ENCODE data around the gene DPEP3. TPM values are rescaled to one million over a fixed set of nuclear protein-coding genes. Genes with fewer than 3 reads are reported as not detected.

The DPEP3 gene
- total RNA-seq, 2 donors from 2014 or later: not detected

- Histone ChIP-seq H3K27ac (peak overlapping the region; percentile 91), H3K36me3 (no peaks in the 10 kb centered on the region), H3K4me3 (peak overlapping the region; percentile 83), H3K27me3 (no peaks in the 10 kb centered on the region), H3K9ac (ENCODE audit: low read depth in 2 of 2, low read length in 2 of 2) (peak overlapping the region; percentile 85 to 89), H3K4me1 (peaks cover 6% of the 10 kb centered on the region), H3K9me3 (no peaks in the 10 kb centered on the region)
- no peak for DNase-seq
- intact Hi-C loops (cut with DNase I): no loop called here
- TF ChIP-seq CTCF (IDR thresholded peaks at IDR 0.05): no peak
Measured at GRCh38 chr16:67967183-67967957, 12.9 kb downstream of the DPEP3 start.

- Histone ChIP-seq H3K36me3 (no peaks in the 10 kb centered on the region), H3K4me1 (peaks cover 6% of the 10 kb centered on the region), H3K9ac (ENCODE audit: low read depth in 2 of 2, low read length in 2 of 2) (peak overlapping the region; percentile 5 to 85), H3K27ac (no peak overlapping the region), H3K9me3 (no peaks in the 10 kb centered on the region), H3K27me3 (no peaks in the 10 kb centered on the region), H3K4me3 (peak overlapping the region; percentile 83)
- no peak for TF ChIP-seq CTCF (IDR thresholded peaks at IDR 0.05)
- no peak for DNase-seq
- intact Hi-C loops (cut with DNase I): no loop called here
Measured at GRCh38 chr16:67966549-67967182, 13.6 kb downstream of the DPEP3 start.

- Histone ChIP-seq H3K27ac (no peak overlapping the region), H3K4me3 (no peak overlapping the region), H3K4me1 (peaks cover 6% of the 10 kb centered on the region), H3K27me3 (no peaks in the 10 kb centered on the region), H3K9ac (ENCODE audit: low read depth in 2 of 2, low read length in 2 of 2) (peak overlapping the region in 1 of 2 donors; percentile 85), H3K9me3 (no peaks in the 10 kb centered on the region), H3K36me3 (no peaks in the 10 kb centered on the region)
- no peak for TF ChIP-seq CTCF (IDR thresholded peaks at IDR 0.05)
- intact Hi-C loops (cut with DNase I): no loop called here
- no peak for DNase-seq
Measured at GRCh38 chr16:67965668-67966548, 14.4 kb downstream of the DPEP3 start.

- no peaks in the 10 kb centered on the region for H3K9me3 ChIP-seq
- TF ChIP-seq CTCF (IDR thresholded peaks at IDR 0.05): no peak
- H3K4me3 ChIP-seq: no peak overlapping the region
- peaks cover 6% of the 10 kb centered on the region for H3K4me1 ChIP-seq
- no peak for DNase-seq
- H3K9ac ChIP-seq (ENCODE audit: low read depth in 2 of 2, low read length in 2 of 2): peak overlapping the region in 1 of 2 donors; percentile 36
- no peak overlapping the region for H3K27ac ChIP-seq
- H3K27me3 ChIP-seq: no peaks in the 10 kb centered on the region
- intact Hi-C loops (cut with DNase I): no loop called here
- H3K36me3 ChIP-seq: no peaks in the 10 kb centered on the region
Measured at GRCh38 chr16:67964477-67965131, 15.7 kb downstream of the DPEP3 start.

Data from colonic mucosa (tissue), 4 donors.